ENCODE data around the gene SEMA5A. TPM values are rescaled to one million over a fixed set of nuclear protein-coding genes. Genes with fewer than 3 reads are reported as not detected.

Gene SEMA5A
- total RNA-seq, 3 donors from 2014 or later = 20.3 to 43.8 (median 33.6) TPM

GRCh38 chr5:9474219-9475002, 71.5 kb downstream of the SEMA5A start:
- Histone ChIP-seq H3K4me1 (ENCODE audit: low read depth) (no peaks in the 10 kb centered on the region), H3K4me3 (no peak overlapping the region), H3K9me3 (peaks cover 13% of the 10 kb centered on the region), H3K36me3 (ENCODE audit: low read depth) (no peaks in the 10 kb centered on the region)
- TF ChIP-seq CTCF (IDR thresholded peaks at IDR 0.05) = no peak
- DNase-seq (no peak), ATAC-seq (no peak)
- intact Hi-C loops (cut with DNase I, micrococcal nuclease) = no loop called here

GRCh38 chr5:9473624-9474023, 72.3 kb downstream of the SEMA5A start:
- no peak overlapping the region for H3K4me3 ChIP-seq
- H3K9me3 ChIP-seq = peaks cover 13% of the 10 kb centered on the region
- DNase-seq (no peak), ATAC-seq (no peak)
- TF ChIP-seq CTCF (IDR thresholded peaks at IDR 0.05) = no peak
- H3K36me3 ChIP-seq (ENCODE audit: low read depth) = no peaks in the 10 kb centered on the region
- intact Hi-C loops (cut with DNase I, micrococcal nuclease) = no loop called here
- no peaks in the 10 kb centered on the region for H3K4me1 ChIP-seq (ENCODE audit: low read depth)

GRCh38 chr5:9470410-9470809, 75.5 kb downstream of the SEMA5A start:
- intact Hi-C loops (cut with DNase I, micrococcal nuclease) = no loop called here
- Histone ChIP-seq H3K4me1 (ENCODE audit: low read depth) (no peaks in the 10 kb centered on the region), H3K9me3 (no peaks in the 10 kb centered on the region), H3K36me3 (ENCODE audit: low read depth) (no peaks in the 10 kb centered on the region), H3K4me3 (no peak overlapping the region)
- no peak for TF ChIP-seq CTCF (IDR thresholded peaks at IDR 0.05)
- ATAC-seq (no peak), DNase-seq (no peak)

GRCh38 chr5:9468060-9468388, 77.9 kb downstream of the SEMA5A start:
- ATAC-seq = peak; percentile 58
- TF ChIP-seq CTCF (IDR thresholded peaks at IDR 0.05) = no peak
- intact Hi-C loops (cut with DNase I, micrococcal nuclease) = no loop called here

GRCh38 chr5:9467199-9468059, 78.4 kb downstream of the SEMA5A start:
- no peak for TF ChIP-seq CTCF (IDR thresholded peaks at IDR 0.05)
- Histone ChIP-seq H3K9me3 (no peaks in the 10 kb centered on the region), H3K4me1 (ENCODE audit: low read depth) (no peaks in the 10 kb centered on the region), H3K36me3 (ENCODE audit: low read depth) (no peaks in the 10 kb centered on the region), H3K4me3 (no peak overlapping the region)
- ATAC-seq (peak; percentile 13), DNase-seq (peak in 1 of 3 donors; percentile 29)
- intact Hi-C loops (cut with DNase I, micrococcal nuclease) = no loop called here

More at GRCh38 chr5:9468060-9468388, 77.9 kb downstream of the SEMA5A start:
- Histone ChIP-seq H3K4me3 (no peak overlapping the region), H3K36me3 (ENCODE audit: low read depth) (no peaks in the 10 kb centered on the region), H3K4me1 (ENCODE audit: low read depth) (no peaks in the 10 kb centered on the region), H3K9me3 (no peaks in the 10 kb centered on the region)
- no peak for DNase-seq
